Measurements from ENCODE around the gene SEMA3A. TPM values are rescaled to one million over a fixed set of nuclear protein-coding genes. Genes with fewer than 3 reads are reported as not detected.

The SEMA3A gene
- total and polyA plus RNA-seq, 11 donors = 0.30 to 6.6 (median 1.4) TPM

DNA sequence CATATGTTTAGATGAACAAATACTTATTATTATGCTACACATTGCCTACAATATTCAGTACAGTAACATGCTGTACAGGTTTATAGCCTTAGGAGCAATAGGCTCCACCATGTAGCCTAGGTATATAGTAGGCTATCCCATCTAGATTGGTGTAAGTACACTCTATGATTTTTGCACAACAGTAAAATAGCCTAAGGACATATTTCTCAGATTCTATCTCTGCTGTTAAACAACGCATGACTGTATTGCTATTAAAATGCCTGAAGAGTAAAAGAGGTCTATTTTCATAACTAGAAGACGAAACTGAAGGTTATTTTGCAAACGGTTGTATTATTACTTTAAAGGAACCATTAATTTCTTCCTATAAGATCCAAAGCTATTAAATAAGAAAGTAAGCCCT lies 88.3 kb downstream of the SEMA3A start:
- no peak overlapping the region for H3K27ac ChIP-seq
- no peaks in the 10 kb centered on the region for H3K36me3 ChIP-seq
- DNase-seq (no peak), ATAC-seq (no peak)
- H3K4me1 ChIP-seq = no peaks in the 10 kb centered on the region
- 81 to 88% (median 85%) methylated on average over 3 of the region's 3 CpGs for WGBS, 4 donors
- no peak overlapping the region for H3K4me3 ChIP-seq
- no peak for TF ChIP-seq POLR2A (IDR thresholded peaks at IDR 0.05)
- TF ChIP-seq, protein P1, sequence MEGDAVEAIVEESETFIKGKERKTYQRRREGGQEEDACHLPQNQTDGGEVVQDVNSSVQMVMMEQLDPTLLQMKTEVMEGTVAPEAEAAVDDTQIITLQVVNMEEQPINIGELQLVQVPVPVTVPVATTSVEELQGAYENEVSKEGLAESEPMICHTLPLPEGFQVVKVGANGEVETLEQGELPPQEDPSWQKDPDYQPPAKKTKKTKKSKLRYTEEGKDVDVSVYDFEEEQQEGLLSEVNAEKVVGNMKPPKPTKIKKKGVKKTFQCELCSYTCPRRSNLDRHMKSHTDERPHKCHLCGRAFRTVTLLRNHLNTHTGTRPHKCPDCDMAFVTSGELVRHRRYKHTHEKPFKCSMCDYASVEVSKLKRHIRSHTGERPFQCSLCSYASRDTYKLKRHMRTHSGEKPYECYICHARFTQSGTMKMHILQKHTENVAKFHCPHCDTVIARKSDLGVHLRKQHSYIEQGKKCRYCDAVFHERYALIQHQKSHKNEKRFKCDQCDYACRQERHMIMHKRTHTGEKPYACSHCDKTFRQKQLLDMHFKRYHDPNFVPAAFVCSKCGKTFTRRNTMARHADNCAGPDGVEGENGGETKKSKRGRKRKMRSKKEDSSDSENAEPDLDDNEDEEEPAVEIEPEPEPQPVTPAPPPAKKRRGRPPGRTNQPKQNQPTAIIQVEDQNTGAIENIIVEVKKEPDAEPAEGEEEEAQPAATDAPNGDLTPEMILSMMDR (IDR thresholded peaks at IDR 0.05) = no peak
- no peaks in the 10 kb centered on the region for H3K9me3 ChIP-seq
- H3K27me3 ChIP-seq = no peaks in the 10 kb centered on the region
- intact Hi-C loops (cut with DNase I) = no loop called here

DNA sequence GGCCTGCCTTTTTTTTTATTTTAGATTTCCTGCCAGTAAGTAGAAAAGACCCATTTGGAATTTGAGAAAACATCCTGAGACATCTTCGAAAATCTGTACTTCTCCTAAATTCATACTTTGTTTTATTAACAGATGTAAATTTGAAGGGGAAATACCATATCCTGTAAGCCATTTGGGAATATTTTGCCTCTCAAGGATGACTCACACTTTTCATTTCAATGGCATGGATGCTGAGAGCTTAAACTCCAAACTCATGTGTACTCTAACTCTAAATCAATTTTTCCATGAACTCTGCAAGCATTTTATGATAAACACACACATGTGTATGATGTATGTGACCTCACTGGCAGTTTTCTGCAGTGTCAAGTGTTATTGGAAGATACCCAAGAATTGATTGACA lies 89.0 kb downstream of the SEMA3A start:
- ATAC-seq (no peak), DNase-seq (no peak)
- no peaks in the 10 kb centered on the region for H3K4me1 ChIP-seq
- H3K4me3 ChIP-seq = no peak overlapping the region
- WGBS, 4 donors = 0 to 49% (median 28%) methylated on average over 1 of the region's 1 CpG
- intact Hi-C loops (cut with DNase I) = no loop called here
- H3K9me3 ChIP-seq = no peaks in the 10 kb centered on the region
- no peak for TF ChIP-seq POLR2A (IDR thresholded peaks at IDR 0.05)
- TF ChIP-seq, protein P1 (IDR thresholded peaks at IDR 0.05) = no peak
- H3K27ac ChIP-seq = no peak overlapping the region
- H3K36me3 ChIP-seq = no peaks in the 10 kb centered on the region
- no peaks in the 10 kb centered on the region for H3K27me3 ChIP-seq

DNA sequence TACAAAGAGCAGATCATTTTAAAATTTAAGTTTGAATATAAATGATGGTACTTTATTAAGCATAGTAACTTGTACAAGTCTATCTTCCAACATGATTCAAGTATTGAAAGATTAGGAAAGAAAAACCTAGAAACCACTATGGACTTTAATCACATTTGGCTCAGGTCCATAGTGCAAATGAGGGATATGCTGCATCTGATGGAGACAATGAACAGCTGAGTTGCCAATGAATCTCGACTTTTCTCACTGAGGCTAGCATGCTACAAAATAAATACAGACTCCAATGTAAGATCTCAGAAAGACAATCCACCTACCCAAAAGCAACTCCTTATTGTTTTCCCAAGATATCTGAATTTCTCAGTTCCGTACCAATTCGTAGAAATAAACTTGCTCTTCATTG lies 89.8 kb downstream of the SEMA3A start:
- no peak overlapping the region for H3K27ac ChIP-seq
- H3K4me3 ChIP-seq = no peak overlapping the region
- H3K9me3 ChIP-seq = no peaks in the 10 kb centered on the region
- TF ChIP-seq, protein P1 (IDR thresholded peaks at IDR 0.05) = no peak
- no peak for TF ChIP-seq POLR2A (IDR thresholded peaks at IDR 0.05)
- H3K4me1 ChIP-seq = no peaks in the 10 kb centered on the region
- WGBS, 4 donors = 70 to 73% (median 72%) methylated on average over 3 of the region's 3 CpGs
- DNase-seq = no peak
- ATAC-seq = no peak
- H3K36me3 ChIP-seq = no peaks in the 10 kb centered on the region
- no peaks in the 10 kb centered on the region for H3K27me3 ChIP-seq
- intact Hi-C loops (cut with DNase I) = no loop called here

DNA sequence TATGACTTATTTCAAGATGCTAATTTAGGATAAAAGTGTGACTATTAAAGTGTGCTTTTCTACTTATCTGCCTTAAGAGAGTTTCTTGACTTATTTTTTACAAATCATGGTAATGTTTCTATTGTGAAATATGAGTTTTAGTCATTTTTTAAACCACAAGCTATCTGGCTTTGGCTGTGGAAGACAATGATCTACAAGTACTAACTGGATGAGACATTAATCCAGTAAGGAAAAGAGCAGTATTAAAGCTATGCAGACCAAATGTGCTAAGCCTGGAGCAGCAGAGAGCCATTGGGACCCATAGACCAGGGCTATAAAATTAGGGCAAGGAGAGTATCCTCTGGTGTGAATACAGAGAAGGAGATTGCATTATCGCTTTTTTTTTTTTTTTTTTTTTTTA lies 92.4 kb downstream of the SEMA3A start:
- ATAC-seq = no peak
- Histone ChIP-seq H3K4me1 (no peaks in the 10 kb centered on the region), H3K36me3 (no peaks in the 10 kb centered on the region), H3K4me3 (no peak overlapping the region), H3K27me3 (no peaks in the 10 kb centered on the region), H3K27ac (no peak overlapping the region), H3K9me3 (no peaks in the 10 kb centered on the region)
- WGBS, 4 donors = 92 to 100% (median 97%) methylated on average over 1 of the region's 1 CpG
- intact Hi-C loops (cut with DNase I) = no loop called here
- no peak for DNase-seq
- TF ChIP-seq, protein P1 (IDR thresholded peaks at IDR 0.05) = no peak
- TF ChIP-seq POLR2A (IDR thresholded peaks at IDR 0.05) = no peak

All from heart left ventricle (tissue), 16 donors.